RKO (cell line): Measurements from ENCODE around the gene NEUROG3.
"Not testable (repeated sequence)": the region's sequence is repeated elsewhere in the genome, so short reads cannot be mapped to it uniquely, and the experiment has no call there.

Source experiments
- DNase-seq: peaks from one replicate; pipeline ENCODE4 v3.0.0-alpha.2; 2016; ENCODE audit warnings: low spot score

NEUROG3 gene

GRCh38 chr10:69571618-69572158, 1.5 kb downstream of the NEUROG3 start:
- DNase-seq: no peak

- DNase-seq: no peak
These were observed 3.0 kb downstream of the NEUROG3 start for GRCh38 chr10:69570050-69570816.

DNA sequence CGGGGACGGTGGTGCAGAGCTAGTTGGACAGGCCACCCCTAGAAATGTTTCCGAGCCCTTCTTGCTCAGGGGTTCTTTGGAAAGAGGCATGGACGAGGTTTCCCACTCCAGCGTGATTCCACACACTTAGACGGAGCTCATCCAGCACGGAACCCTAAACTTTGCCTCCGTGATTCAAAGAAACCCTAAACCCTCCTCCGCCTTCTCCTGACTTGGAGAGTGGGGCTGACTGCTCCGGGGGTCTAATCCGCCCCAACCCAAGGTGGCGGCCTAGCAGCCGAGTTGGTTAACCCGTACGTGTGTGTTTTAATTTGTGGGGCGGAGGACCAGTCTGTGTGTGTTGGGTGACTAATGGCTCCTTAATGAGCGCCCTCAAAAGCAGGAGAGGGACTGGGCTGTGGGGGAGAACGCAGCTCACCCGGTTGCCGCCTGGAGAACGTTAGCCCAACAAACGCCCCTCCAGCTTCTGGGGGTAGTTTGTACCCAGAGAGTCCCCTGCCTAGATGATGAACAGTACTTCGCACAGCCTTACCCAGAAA, 3.8 kb downstream of the NEUROG3 start:
- DNase-seq: no peak

DNA sequence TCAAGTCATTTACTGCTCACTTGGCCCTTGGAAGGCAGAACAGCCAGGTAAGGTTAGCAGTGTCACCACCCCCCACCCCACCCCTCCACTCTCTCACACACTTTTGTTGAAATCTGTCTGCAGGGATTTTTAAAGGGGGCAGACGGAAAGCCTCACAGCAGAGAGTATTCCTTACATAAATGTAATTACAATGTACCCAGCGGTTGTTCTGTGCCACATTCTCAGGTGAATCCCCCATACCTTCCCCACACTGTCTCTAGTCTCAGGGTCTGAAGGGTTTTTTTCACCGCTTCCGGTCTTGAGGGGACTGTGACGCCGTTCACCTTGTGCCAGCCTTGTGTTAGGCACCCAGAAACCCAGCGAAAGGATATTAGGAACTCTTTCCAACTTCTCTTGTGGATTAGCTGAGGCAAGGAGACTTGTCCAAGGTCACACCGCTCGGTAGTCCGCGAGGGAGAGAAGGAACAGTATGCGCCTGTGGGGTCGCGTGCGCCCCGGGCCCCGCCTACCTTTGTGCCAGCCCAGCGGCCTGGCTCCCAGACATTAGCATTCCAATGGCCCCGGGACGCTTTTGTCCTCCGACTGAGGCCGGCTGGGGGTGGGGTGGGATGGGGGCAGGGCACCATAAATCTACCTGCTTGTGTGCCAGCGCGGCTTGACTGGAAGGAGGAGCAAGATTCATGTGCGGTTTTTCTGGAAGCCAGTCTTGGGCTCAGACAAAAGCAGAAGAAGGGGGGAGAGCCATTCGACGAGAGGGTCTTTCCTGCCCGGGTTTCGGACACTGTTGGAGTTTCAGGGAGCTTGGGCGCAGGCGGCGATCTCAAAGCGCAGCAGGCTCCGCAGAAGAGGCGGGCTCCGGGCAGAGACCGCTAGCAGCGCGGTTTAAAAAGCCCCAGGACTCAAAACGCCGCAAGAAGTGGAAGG, 4.5 kb downstream of the NEUROG3 start:
- no peak for DNase-seq

- no peak for DNase-seq
These were observed 5.3 kb downstream of the NEUROG3 start for GRCh38 chr10:69567920-69568319.

DNA sequence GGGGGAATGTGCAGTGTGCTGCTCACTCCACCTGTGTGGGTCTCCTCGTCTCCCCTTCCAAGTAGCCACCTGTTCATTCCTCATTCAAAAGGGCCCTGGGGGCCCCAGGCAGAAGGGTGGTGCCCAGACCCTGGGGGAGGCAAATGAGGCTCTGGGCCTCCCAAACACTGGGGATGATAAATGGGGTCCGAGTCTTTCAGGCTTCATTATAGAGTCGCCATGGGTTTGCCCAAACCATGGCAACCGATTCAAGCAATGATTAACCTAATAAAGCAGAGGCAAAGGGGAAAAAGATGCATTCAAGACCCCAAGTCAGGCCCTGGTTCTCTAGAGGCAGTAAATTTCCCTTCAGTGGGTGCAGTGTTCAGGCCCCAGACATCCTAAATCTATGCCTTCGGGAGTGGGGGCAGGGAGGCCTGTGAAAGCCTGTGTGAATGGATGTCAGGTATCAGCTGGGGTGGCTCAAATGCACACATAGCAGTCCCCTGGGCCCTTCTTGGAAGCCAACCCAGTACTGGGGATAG, 10.4 kb downstream of the NEUROG3 start:
- DNase-seq: no peak

GRCh38 chr10:69559525-69559924, 13.7 kb downstream of the NEUROG3 start:
- DNase-seq: no peak

GRCh38 chr10:69558559-69558958, 14.7 kb downstream of the NEUROG3 start:
- DNase-seq: no peak

- DNase-seq: no peak
These were observed 18.6 kb downstream of the NEUROG3 start for GRCh38 chr10:69554611-69555010.

DNA sequence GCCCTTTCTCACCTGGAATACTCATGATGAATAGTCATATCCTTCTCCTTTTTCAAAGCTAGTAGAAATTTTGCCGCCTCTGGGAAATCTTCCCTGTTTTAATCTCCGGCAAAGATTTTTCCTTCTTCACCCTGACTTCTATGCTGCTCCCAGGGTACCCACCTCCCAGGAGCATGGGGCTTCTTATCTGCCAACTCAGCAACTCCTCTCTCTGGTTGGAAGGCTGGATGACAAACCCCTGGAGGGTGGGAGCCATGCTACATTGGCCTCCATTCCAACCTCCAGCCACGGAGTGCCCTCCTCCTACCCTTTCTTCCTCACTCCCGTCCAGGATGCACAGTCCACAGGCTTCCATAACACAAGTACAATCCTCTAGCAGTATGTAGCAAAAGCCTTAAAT, 19.9 kb downstream of the NEUROG3 start:
- no peak for DNase-seq

- DNase-seq: no peak
These were observed 21.0 kb downstream of the NEUROG3 start for GRCh38 chr10:69552268-69552667.

GRCh38 chr10:69549959-69550358, 23.3 kb downstream of the NEUROG3 start:
- DNase-seq: no peak

DNA sequence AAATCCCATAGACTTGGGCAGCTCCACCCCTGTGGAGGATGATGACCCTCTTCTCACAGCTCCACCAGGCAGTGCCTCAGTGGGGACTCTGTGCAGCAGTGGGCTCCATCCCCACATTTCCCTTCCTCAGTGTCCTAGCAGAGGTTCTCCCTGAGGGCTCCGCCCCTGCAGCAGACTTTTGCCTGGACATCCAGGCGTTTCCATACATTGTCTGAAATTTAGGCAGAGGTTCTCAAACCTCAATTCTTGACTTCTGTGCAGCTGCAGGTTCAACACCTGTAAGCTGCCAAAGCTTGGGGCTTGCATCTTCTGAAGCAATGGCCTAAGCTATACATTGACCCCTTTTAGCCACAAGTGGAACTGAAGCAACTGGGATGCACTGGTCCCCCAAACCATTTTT, 31.8 kb downstream of the NEUROG3 start:
- no peak for DNase-seq

DNA sequence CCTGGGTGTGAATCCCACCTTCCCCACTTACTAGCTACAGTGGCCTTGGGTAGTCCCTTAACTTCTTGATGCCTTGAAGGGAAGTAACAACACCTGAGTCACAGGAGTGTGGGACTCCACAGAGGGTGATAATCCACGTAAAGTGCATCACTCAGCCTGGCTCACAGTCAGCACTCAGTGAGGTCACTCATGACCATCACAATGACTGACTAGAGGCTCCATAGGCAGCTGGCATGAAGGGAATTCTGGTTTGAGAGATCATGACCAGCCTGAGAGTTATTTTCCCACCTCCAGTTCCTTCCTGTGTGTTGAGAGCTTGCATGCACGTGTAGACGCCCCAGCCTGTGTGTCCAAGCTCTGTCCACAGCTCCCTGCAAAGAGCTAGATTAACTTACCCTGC, 34.8 kb downstream of the NEUROG3 start:
- DNase-seq: peak; percentile 18

- peak; percentile 11 for DNase-seq
These were observed 35.8 kb downstream of the NEUROG3 start for GRCh38 chr10:69537449-69537848.

DNA sequence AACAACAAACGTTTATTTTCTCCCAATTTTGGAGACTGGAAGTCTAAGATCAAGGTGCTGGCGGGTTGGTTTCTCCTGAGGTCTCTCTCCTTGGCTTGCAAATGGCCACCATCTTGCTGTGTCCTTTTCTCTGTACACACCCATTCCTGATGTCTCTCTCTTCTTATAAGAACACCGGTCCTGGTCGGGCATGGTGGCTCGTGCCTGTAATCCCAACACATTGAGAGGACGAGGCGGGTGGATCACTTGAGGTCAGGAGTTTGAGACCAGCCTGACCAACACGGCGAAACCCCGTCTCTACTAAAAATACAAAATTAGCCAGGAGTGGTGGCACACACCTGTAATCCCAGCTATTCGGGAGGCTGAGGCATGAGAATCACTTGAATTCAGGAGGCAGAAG, 36.7 kb downstream of the NEUROG3 start:
- DNase-seq: not testable (repeated sequence)

GRCh38 chr10:69533658-69534057, 39.6 kb downstream of the NEUROG3 start:
- no peak for DNase-seq

DNA sequence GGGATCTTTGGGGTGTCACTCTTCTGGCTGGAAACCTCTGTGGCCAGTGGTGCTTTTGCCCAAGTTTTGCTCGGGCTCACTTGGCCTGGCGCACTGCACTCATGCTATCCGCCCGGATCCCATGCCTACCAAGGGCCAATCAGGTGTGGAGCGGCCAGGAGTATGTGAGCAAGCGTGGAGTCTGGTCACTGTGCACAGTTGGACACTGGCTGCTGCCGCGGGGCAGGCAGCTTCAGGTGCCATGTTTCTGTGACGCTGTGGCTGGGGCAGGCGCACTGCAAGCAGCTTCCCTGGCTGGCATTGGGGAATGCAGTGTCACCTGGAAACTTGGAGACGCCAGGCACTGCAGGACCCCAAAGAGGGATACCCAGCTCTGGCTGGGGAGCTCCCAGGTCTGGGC, 45.3 kb downstream of the NEUROG3 start:
- no peak for DNase-seq
